AG04449 (cell line): ENCODE results near the gene TNS1.

Source experiments
- CTCF ChIA-PET: fragments of 350-600 bp; formaldehyde crosslinking; extraction: SDS; loops from one replicate; lab custom pipeline; 2021; ENCODE audit warnings: antibody characterized with exemption; lab: Yijun Ruan, JAX
- POLR2A ChIA-PET: fragments of 400-600, 350-600 bp; formaldehyde crosslinking; extraction: SDS; loops from one replicate; lab custom pipeline; 2020; ENCODE audit warnings: antibody characterized with exemption, inconsistent platforms; lab: Yijun Ruan, JAX
- DNase-seq: peaks from one replicate; pipeline ENCODE4 v3.0.0-alpha.2; 2010; ENCODE audit warnings: low read depth, low spot score
- H3K4me3 ChIP-seq: 2 replicates; pipeline ENCODE4 v1.5.1; 2011; ENCODE audit warnings: low read depth, mild to moderate bottlenecking, control low read depth, low read length
- CTCF ChIP-seq: IDR thresholded peaks from one replicate; pipeline ENCODE4 v1.5.1; 2011; ENCODE audit warnings: mild to moderate bottlenecking, moderate library complexity, low read length, control low read depth, inconsistent platforms; ENCODE audit not compliant: insufficient read depth; ENCODE audit errors: missing control alignments

Gene TNS1

GRCh38 chr2:218043100-218043499, 40.3 kb upstream of the TNS1 start:
- no peak for TF ChIP-seq CTCF
- CTCF ChIA-PET, result interaction anchor here (1.0 to 5.7 kb wide), 6 partner anchors 10 to 257 kb away, joined by 3 to 33 read pairs (median 8); partner anchors contain the start of gene RUFY4
- no peak overlapping the region for H3K4me3 ChIP-seq
- no peak for DNase-seq
- POLR2A ChIA-PET, result no interaction called here

- H3K4me3 ChIP-seq, result no peak overlapping the region
- no peak for DNase-seq
- POLR2A ChIA-PET, result no interaction called here
- no peak for TF ChIP-seq CTCF
- CTCF ChIA-PET, result interaction anchor here (0.6 to 5.7 kb wide), 11 partner anchors 8 to 256 kb away, joined by 3 to 33 read pairs (median 7); partner anchors contain the start of gene RUFY4
Measured at GRCh38 chr2:218041302-218042168, 38.7 kb upstream of the TNS1 start.

- DNase-seq, result no peak
- no peak for TF ChIP-seq CTCF
- H3K4me3 ChIP-seq, result no peak overlapping the region
- CTCF ChIA-PET, result interaction anchor here (0.9 to 9.8 kb wide), 10 partner anchors 7 to 255 kb away, joined by 3 to 101 read pairs (median 10); partner anchors contain the start of gene RUFY4
- POLR2A ChIA-PET, result no interaction called here
Measured at GRCh38 chr2:218040883-218041282, 38.1 kb upstream of the TNS1 start.

- DNase-seq, result no peak
- ChIA-PET POLR2A (no interaction called here), CTCF (interaction anchor here (1.0 to 9.8 kb wide), 5 partner anchors 27 to 253 kb away, joined by 3 to 101 read pairs (median 10); no protein-coding TSS in a partner anchor)
- TF ChIP-seq CTCF, result no peak
- no peak overlapping the region for H3K4me3 ChIP-seq
Measured at GRCh38 chr2:218039171-218039570, 36.4 kb upstream of the TNS1 start.

GRCh38 chr2:218036371-218036770, 33.6 kb upstream of the TNS1 start:
- no peak for DNase-seq
- POLR2A ChIA-PET, result no interaction called here
- TF ChIP-seq CTCF, result no peak

GRCh38 chr2:218035463-218036100, 32.8 kb upstream of the TNS1 start:
- TF ChIP-seq CTCF, result no peak
- ChIA-PET POLR2A (no interaction called here), CTCF (interaction anchor here (0.6 to 9.8 kb wide), 22 partner anchors 7 to 253 kb away, joined by 3 to 101 read pairs (median 6); partner anchors contain the start of gene RUFY4)
- DNase-seq, result no peak
- no peak overlapping the region for H3K4me3 ChIP-seq

More at GRCh38 chr2:218036371-218036770, 33.6 kb upstream of the TNS1 start:
- CTCF ChIA-PET, result interaction anchor here (0.6 to 9.8 kb wide), 20 partner anchors 10 to 251 kb away, joined by 3 to 101 read pairs (median 4); partner anchors contain the start of gene RUFY4
- H3K4me3 ChIP-seq, result no peak overlapping the region
